H9 (cell line): ENCODE results near the gene LAMA3. TPM values are rescaled to one million over a fixed set of nuclear protein-coding genes. Genes with fewer than 3 reads are reported as not detected.

Source experiments
- DNase-seq: peaks from one replicate; pipeline ENCODE4 v3.0.0-alpha.2; 2017
- H2AFZ ChIP-seq: one replicate; pipeline ENCODE4 v1.6.1; 2013; ENCODE audit warnings: mild to moderate bottlenecking, low read length, control low read depth, moderate library complexity
- H2AK5ac ChIP-seq: 2 replicates; pipeline ENCODE4 v1.6.1; 2013; ENCODE audit warnings: low read length, control low read depth, mixed read lengths; ENCODE audit not compliant: insufficient read length
- H2BK120ac ChIP-seq: one replicate; pipeline ENCODE4 v1.6.1; 2013; ENCODE audit warnings: low read depth, mild to moderate bottlenecking, low read length, control low read depth, inconsistent platforms; ENCODE audit not compliant: poor library complexity, severe bottlenecking
- H2BK12ac ChIP-seq: 2 replicates; pipeline ENCODE4 v1.6.1; 2013; ENCODE audit warnings: low read length, control low read depth, mixed read lengths, low read depth; ENCODE audit not compliant: insufficient read length
- H2BK15ac ChIP-seq: 2 replicates; pipeline ENCODE4 v1.6.1; 2013; ENCODE audit warnings: low read depth, low read length, control low read depth
- H2BK20ac ChIP-seq: one replicate; pipeline ENCODE4 v1.6.1; 2013; ENCODE audit warnings: low read depth, mild to moderate bottlenecking, low read length, control low read depth, inconsistent platforms; ENCODE audit not compliant: poor library complexity, severe bottlenecking
- H2BK5ac ChIP-seq: 2 replicates; pipeline ENCODE4 v1.6.1; 2013; ENCODE audit warnings: low read length, control low read depth, mixed read lengths; ENCODE audit not compliant: insufficient read length
- H3K14ac ChIP-seq: 2 replicates; pipeline ENCODE4 v1.6.1; 2013; ENCODE audit warnings: low read length, control low read depth; ENCODE audit not compliant: insufficient read depth
- H3K18ac ChIP-seq: 2 replicates; pipeline ENCODE4 v1.6.1; 2013; ENCODE audit warnings: low read depth, mild to moderate bottlenecking, mixed read lengths, low read length, control low read depth; ENCODE audit not compliant: insufficient read length
- H3K23ac ChIP-seq: 2 replicates; pipeline ENCODE4 v1.6.1; 2013; ENCODE audit warnings: low read length, control low read depth, mixed read lengths, low read depth; ENCODE audit not compliant: insufficient read length
- H3K23me2 ChIP-seq: 2 replicates; pipeline ENCODE4 v1.6.1; 2013; ENCODE audit warnings: low read depth, mild to moderate bottlenecking, mixed read lengths, low read length, control low read depth; ENCODE audit not compliant: insufficient read length, poor library complexity, severe bottlenecking
- H3K27ac ChIP-seq: 2 replicates; pipeline ENCODE4 v1.5.1; 2013; ENCODE audit warnings: low read length, control low read depth, mixed read lengths, low read depth; ENCODE audit not compliant: insufficient read length
- H3K27me3 ChIP-seq: 2 replicates; pipeline ENCODE4 v1.6.1; 2013; ENCODE audit warnings: low read length, control low read depth, inconsistent platforms; ENCODE audit not compliant: insufficient read depth
- H3K4ac ChIP-seq: 2 replicates; pipeline ENCODE4 v1.6.1; 2013; ENCODE audit warnings: low read depth, mild to moderate bottlenecking, control low read depth, inconsistent platforms, low read length, moderate library complexity
- H3K4me1 ChIP-seq: 2 replicates; pipeline ENCODE4 v1.6.1; 2013; ENCODE audit warnings: low read length, control low read depth, inconsistent platforms; ENCODE audit not compliant: insufficient read depth
- H3K4me2 ChIP-seq: 2 replicates; pipeline ENCODE4 v1.6.1; 2013; ENCODE audit warnings: low read length, control low read depth, mixed read lengths; ENCODE audit not compliant: insufficient read length, insufficient read depth
- H3K56ac ChIP-seq: 2 replicates; pipeline ENCODE4 v1.6.1; 2013; ENCODE audit warnings: low read depth, mild to moderate bottlenecking, mixed read lengths, low read length, control low read depth; ENCODE audit not compliant: insufficient read length
- H3K79me1 ChIP-seq: 2 replicates; pipeline ENCODE4 v1.6.1; 2013; ENCODE audit warnings: low read depth, mild to moderate bottlenecking, moderate library complexity, low read length, control low read depth, inconsistent platforms; ENCODE audit not compliant: insufficient read depth, poor library complexity, severe bottlenecking
- H3K79me2 ChIP-seq: 2 replicates; pipeline ENCODE4 v1.6.1; 2013; ENCODE audit warnings: low read length, control low read depth, inconsistent platforms; ENCODE audit not compliant: insufficient read depth
- H3K9ac ChIP-seq: 2 replicates; pipeline ENCODE4 v1.6.1; 2013; ENCODE audit warnings: low read length, control low read depth, mixed read lengths; ENCODE audit not compliant: insufficient read length; ENCODE audit errors: extremely low read depth
- H3K9me3 ChIP-seq: one replicate; pipeline ENCODE4 v1.6.1; 2013; ENCODE audit warnings: low read depth, low read length, inconsistent platforms; ENCODE audit not compliant: control insufficient read depth
- H3T11ph ChIP-seq: one replicate; pipeline ENCODE4 v1.6.1; 2013; ENCODE audit warnings: mild to moderate bottlenecking, low read length, control low read depth, inconsistent platforms
- H4K20me1 ChIP-seq: one replicate; pipeline ENCODE4 v1.6.1; 2013; ENCODE audit not compliant: control insufficient read depth, insufficient read length, insufficient read depth
- H4K5ac ChIP-seq: 2 replicates; pipeline ENCODE4 v1.6.1; 2013; ENCODE audit warnings: low read depth, mild to moderate bottlenecking, mixed read lengths, low read length, control low read depth; ENCODE audit not compliant: insufficient read length
- H4K8ac ChIP-seq: replicated peaks from 2 replicates; pipeline ENCODE4 v1.6.1; 2013; ENCODE audit warnings: low read length, control low read depth, mixed read lengths, low read depth; ENCODE audit not compliant: insufficient read length
- H4K91ac ChIP-seq: 2 replicates; pipeline ENCODE4 v1.6.1; 2013; ENCODE audit warnings: low read depth, mild to moderate bottlenecking, moderate library complexity, mixed read lengths, low read length, control low read depth; ENCODE audit not compliant: insufficient read length
- H3K27ac Mint-ChIP-seq, 3 experiments: 2 replicates in 2 of 3; 3 replicates in 1 of 3; pipeline ENCODE4 v1.8.0; 2020 to 2021; ENCODE audit warnings: mixed read lengths in 3 of 3, mild to moderate bottlenecking in 1 of 3, moderate library complexity in 1 of 3
- H3K27me3 Mint-ChIP-seq: 2 replicates; pipeline ENCODE4 v1.8.0; 2021; ENCODE audit warnings: low read depth, mild to moderate bottlenecking, moderate library complexity, mixed read lengths
- H3K36me3 Mint-ChIP-seq, 3 experiments: 2 replicates in 2 of 3; 3 replicates in 1 of 3; pipeline ENCODE4 v1.8.0; 2020 to 2021; ENCODE audit warnings: low read depth in 3 of 3, mixed read lengths in 3 of 3; ENCODE audit not compliant: insufficient read depth in 1 of 3
- H3K4me1 Mint-ChIP-seq, 2 experiments: 2 replicates each; pipeline ENCODE4 v1.8.0; 2020; ENCODE audit warnings: mixed read lengths in 2 of 2
- H3K4me3 Mint-ChIP-seq, 2 experiments: 2 replicates in 1 of 2; 3 replicates in 1 of 2; pipeline ENCODE4 v1.8.0; 2020 to 2021; ENCODE audit warnings: mild to moderate bottlenecking in 2 of 2, mixed read lengths in 2 of 2, moderate library complexity in 1 of 2
- H3K9me3 Mint-ChIP-seq, 2 experiments: 2 replicates in 1 of 2; 3 replicates in 1 of 2; pipeline ENCODE4 v1.8.0; 2020; ENCODE audit warnings: mild to moderate bottlenecking in 2 of 2, mixed read lengths in 2 of 2, moderate library complexity in 1 of 2
- WGBS: extraction: QIAGEN DNeasy Blood & Tissue Kit; methylation state at CpG from one replicate; pipeline ENCODE4 v1.1.7; 2013; ENCODE audit warnings: missing lambda C conversion rate, low lambda C conversion rate, mixed read lengths; ENCODE audit not compliant: insufficient read length; ENCODE audit errors: extremely low coverage; 5-methylcytosine and 5-hydroxymethylcytosine counted together
- total RNA-seq: library from RNA; stranded (reverse); gene quantifications from 2 replicates; pipeline ENCODE4 v1.2.1, GENCODE V29; 2021
- TF ChIP-seq, protein P1 (sequence below): fragments of 200-600 bp; sonication (generic); conservative IDR thresholded peaks from 3 replicates; pipeline ENCODE4 v1.8.0; 2021; ENCODE audit warnings: antibody characterized with exemption, mild to moderate bottlenecking

LAMA3 gene
- total RNA-seq, 1 experiment from 2014 or later = 0.33 TPM

GRCh38 chr18:23867006-23867405 is 177.8 kb downstream of the LAMA3 start:
- Histone ChIP-seq H3K79me2 (no peaks in the 10 kb centered on the region), H4K20me1 (no peaks in the 10 kb centered on the region), H3K4ac (no peak overlapping the region), H3K23ac (no peak overlapping the region), H3K56ac (no peak overlapping the region), H2BK15ac (no peak overlapping the region), H4K91ac (no peak overlapping the region), H3K14ac (no peak overlapping the region), H4K8ac (no peak overlapping the region), H2BK120ac (no peak overlapping the region), H2BK20ac (no peak overlapping the region), H3K4me2 (no peak overlapping the region), H4K5ac (no peak overlapping the region), H3K9me3 (no peaks in the 10 kb centered on the region), H2AFZ (no peak overlapping the region), H2BK5ac (no peak overlapping the region), H3K23me2 (no peaks in the 10 kb centered on the region), H3K18ac (no peak overlapping the region), H3K9ac (no peak overlapping the region), H3K27me3 (no peaks in the 10 kb centered on the region; the same call in 1 of the 2 replicates), H3K4me1 (peaks cover 7% of the 10 kb centered on the region), H2BK12ac (no peak overlapping the region), H2AK5ac (no peak overlapping the region), H3K79me1 (no peaks in the 10 kb centered on the region), H3K27ac (no peak overlapping the region), H3T11ph (no peak overlapping the region)
- Mint-ChIP-seq H3K27me3 (peaks cover 9% of the 10 kb centered on the region), H3K4me3 (no peak overlapping the region), H3K4me1 (peaks cover 10 to 12% of the 10 kb centered on the region in 2 experiments), H3K36me3 (no peaks in the 10 kb centered on the region), H3K9me3 (no peaks in the 10 kb centered on the region), H3K27ac (no peak overlapping the region)
- no peak for DNase-seq
- TF ChIP-seq, protein P1, sequence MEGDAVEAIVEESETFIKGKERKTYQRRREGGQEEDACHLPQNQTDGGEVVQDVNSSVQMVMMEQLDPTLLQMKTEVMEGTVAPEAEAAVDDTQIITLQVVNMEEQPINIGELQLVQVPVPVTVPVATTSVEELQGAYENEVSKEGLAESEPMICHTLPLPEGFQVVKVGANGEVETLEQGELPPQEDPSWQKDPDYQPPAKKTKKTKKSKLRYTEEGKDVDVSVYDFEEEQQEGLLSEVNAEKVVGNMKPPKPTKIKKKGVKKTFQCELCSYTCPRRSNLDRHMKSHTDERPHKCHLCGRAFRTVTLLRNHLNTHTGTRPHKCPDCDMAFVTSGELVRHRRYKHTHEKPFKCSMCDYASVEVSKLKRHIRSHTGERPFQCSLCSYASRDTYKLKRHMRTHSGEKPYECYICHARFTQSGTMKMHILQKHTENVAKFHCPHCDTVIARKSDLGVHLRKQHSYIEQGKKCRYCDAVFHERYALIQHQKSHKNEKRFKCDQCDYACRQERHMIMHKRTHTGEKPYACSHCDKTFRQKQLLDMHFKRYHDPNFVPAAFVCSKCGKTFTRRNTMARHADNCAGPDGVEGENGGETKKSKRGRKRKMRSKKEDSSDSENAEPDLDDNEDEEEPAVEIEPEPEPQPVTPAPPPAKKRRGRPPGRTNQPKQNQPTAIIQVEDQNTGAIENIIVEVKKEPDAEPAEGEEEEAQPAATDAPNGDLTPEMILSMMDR = no peak
- no CpG with 5 or more reads among the region's 5 CpGs for WGBS
